HG03575 (cell line): ENCODE data around the gene HSDL2.

ENCODE experiments used
- ATAC-seq: cut with Tn5 transposase; IDR thresholded peaks from one replicate; pipeline ENCODE4 v1.9.1; 2021; ENCODE audit not compliant: unreplicated experiment, insufficient number of reproducible peaks, low FRiP score; ENCODE audit errors: extremely low read depth

The HSDL2 gene

DNA sequence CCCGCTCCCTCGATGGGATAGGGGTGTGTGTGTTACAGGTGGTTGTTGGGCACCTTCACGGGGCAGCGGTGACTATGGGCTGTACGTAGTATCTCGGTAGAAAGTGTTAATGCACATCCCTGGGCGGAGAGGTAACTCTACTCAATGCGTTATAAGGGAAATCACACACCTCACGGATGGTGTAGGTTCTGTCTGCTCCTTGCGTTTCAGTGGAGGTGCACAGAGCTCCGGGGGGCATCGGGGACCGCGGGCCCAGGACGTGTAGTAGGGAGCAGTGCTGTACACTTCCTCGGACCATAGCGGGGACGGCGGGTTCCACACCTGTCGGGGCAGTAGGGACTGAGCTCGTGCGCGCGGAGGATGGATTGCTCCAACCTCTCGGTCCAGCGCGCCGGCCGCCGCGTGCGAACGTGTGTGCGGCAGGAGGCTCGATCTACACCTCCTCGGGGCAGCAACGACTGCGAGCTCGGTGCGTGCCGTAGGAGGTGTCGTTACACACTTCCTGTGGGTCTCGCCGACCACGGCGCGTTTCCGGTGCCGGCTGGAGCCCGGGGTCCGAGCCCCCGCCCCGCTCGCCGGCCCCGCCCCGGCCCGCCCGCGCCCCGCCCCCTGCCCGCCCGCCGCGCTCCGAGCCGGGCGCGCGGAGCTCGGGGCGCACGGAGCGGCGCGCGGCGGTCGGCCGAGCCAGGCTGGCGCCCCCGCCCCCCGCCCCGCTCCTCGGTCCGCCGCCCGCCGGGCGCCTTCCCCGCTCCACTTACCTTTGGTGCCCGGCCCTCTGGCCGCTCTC lies 106.5 kb downstream of the HSDL2 start, which contains the start of gene KIAA1958:
KIAA1958 (plus strand) TSS at position 607 of the 787 bp plus-strand sequence. CDS start 87,254 bp downstream, outside the sequence.
- peak; percentile 52 for ATAC-seq

DNA sequence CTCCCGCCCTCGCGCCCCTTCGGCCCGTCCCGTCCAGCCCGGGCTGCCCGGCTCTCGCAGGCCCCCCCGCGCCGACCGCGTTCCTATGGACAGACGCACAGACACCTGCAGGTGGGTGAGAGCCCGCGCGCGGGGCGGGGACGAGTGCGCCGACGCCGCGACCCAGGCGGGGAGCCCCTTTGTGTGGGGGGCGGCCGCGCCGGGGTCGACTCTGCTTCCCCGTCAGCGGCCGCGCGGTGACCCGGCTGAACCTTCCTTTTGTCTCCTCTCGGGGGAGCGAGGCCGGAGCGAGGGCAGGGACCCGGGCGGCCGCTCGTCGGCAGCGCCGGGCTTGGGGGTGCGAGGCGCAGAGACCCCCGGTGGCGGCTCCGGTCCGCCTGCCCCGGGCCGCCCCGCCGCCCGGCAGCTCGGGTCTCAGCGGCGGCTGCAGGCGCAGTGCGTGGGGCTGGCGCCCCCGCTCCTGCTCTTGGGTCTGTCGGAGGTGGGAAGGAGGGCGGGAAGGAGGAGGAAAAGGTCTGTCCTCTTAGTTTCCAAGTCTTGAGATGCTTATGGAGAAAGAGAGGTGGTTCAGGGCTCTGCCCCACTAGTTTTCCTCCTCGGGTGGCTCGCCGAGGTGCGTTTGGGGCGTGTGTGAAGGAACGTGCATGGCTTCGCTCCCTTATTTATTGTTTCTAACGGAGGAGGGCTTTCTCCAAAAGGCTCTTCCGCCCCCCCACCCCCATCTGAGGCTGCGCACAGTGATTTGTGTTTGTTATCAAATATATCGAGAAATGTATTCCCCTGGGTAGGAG lies 107.3 kb downstream of the HSDL2 start:
- peak; percentile 29 for ATAC-seq

- ATAC-seq: no peak
Measured at GRCh38 chr9:112487799-112488340, 108.0 kb downstream of the HSDL2 start.

- no peak for ATAC-seq
Measured at GRCh38 chr9:112489039-112489546, 109.2 kb downstream of the HSDL2 start.

- ATAC-seq: no peak
Measured at GRCh38 chr9:112489876-112490666, 110.2 kb downstream of the HSDL2 start.

GRCh38 chr9:112493393-112494137 lies 113.7 kb downstream of the HSDL2 start:
- ATAC-seq: no peak

DNA sequence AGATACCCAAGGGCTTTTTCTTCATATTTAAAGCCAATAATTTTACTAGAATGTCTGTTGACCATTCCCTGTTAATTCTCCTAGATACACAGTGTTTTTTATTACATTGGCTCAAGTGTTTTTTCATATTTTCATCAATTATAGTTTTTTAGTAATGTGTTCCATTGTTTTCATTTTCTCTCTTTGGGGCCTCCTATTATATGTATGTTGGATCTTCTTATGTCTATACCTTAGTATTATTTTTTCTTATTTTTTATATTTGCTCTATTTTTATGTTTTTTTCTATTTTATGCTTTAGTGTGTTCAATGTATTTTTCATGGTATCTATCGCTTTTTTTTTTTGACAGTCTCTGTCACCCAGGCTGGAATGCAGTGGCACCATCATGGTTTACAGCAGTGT lies 114.2 kb downstream of the HSDL2 start:
- ATAC-seq: no peak

- ATAC-seq: no peak
Measured at GRCh38 chr9:112495614-112496013, 115.7 kb downstream of the HSDL2 start.

DNA sequence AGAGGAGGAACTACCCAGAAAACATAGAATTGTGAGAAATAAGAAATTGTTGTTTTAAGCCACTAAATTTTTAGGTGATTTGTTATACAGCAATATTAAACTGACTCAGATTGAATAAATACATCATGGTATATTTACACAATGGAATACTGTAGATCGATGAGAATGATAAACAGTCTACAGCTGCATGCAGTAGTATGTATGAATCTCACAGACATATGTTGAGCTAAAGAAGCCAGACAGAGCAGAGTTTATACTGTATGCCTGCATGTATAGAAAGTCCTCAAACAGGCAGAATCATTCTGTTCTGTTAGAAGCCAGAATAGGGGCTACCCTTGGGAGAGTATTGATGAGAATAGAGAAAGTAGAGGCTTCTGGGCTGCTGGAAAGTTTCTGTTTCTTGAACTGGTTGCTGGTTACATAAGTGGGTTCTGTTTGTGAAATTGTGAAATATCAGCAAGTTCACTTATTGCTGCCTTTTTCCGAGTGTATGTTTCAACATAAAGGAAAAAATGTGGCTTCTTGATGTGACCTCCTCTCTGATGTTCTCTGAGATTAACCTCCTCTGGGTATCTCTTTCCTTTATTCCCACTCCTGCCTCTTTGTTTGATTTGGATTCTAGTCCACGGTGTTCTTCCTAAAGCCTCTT lies 116.3 kb downstream of the HSDL2 start:
- no peak for ATAC-seq

DNA sequence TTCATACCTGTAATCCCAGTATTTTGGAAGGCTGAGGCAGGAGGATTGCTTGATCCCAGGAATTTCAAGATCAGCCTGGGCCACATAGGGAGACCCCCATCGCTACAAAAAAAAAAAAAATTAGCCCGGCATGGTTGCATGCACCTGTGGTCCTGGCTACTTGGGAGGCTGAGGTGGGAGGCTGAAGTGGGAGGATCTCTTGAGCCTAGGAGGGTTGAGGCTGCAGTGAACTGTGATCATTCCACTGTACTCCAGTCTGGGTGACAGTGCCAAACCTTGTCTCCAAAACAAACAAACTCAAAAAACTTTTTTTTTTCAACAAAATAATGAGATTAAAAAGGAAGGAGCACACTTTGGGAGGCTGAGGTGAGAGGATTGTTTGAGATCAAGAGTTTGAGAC lies 120.9 kb downstream of the HSDL2 start:
- no peak for ATAC-seq

GRCh38 chr9:112501287-112501686 lies 121.4 kb downstream of the HSDL2 start:
- no peak for ATAC-seq

DNA sequence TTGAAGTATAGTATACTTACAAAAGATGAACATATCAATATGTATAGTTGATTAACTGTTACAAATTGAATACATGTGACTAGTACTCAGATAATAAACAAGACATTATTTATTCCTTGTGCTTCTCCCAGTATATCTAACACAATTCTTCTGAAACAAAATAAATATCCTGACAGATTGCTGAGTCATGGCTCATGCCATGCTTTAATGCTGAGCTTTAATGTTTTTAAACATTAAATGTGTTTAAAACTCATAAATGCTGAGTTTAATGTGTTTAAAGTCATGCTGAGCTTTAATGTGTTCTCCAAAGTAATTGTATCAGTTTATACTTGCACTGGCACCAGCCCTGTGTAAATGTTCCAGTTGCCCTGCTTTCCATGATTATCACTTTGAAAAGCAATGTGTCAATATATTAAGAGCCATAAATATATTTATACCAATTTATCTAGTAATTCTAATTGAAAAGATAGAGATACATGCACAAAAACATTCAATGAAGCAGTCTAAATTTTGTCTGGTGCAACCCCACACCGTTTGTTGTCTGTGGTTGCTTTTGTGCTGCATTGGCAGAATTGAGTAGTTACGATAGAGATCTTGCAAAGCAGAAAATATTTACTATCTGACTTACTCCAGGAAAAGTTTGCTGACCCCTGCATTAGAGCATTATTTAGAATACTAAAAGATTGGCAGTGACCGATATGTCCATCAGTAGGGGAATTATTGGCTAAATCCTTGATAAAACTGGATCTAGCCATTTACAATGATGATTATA lies 122.5 kb downstream of the HSDL2 start:
- ATAC-seq: no peak

DNA sequence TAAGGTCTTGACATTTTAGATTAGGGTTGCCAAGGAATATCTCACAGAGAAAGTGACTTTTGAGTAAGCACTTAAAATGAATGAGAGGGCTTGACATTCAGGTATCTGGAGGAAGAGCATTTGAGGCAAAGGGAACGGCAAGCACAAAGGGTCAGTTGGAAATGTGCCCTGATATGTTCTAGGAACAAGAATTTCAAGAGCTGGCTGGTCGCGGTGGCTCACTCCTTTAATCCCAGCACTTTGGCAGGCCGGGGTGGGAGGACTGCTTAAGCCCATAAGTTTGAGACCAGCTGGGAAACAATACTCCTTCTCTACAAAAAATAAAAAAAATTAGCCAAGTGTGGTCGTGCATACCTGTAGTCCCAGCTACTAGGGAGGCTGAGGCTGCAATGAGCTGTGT lies 123.3 kb downstream of the HSDL2 start:
- ATAC-seq: no peak

DNA sequence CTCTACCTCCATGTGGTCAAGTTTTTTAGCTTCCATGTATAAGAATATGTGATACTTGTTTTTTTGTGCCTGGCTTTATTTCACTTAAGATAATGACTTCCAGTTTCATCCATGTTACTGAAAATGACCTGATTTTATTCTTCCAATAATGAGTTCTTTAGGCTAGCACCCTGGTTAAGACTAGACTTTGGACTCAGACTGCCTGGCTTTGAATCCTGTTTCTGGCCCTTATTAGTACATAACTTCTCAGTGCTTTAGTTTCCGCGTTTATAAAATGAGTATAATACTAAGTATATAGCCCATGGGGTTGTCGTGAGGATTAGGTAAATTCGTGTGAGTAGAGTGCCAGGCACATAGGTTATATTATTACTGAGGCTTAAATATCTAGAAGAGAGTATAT lies 125.2 kb downstream of the HSDL2 start:
- ATAC-seq: no peak

GRCh38 chr9:112505607-112506006 lies 125.7 kb downstream of the HSDL2 start:
- no peak for ATAC-seq

GRCh38 chr9:112506571-112506970 lies 126.7 kb downstream of the HSDL2 start:
- ATAC-seq: no peak

DNA sequence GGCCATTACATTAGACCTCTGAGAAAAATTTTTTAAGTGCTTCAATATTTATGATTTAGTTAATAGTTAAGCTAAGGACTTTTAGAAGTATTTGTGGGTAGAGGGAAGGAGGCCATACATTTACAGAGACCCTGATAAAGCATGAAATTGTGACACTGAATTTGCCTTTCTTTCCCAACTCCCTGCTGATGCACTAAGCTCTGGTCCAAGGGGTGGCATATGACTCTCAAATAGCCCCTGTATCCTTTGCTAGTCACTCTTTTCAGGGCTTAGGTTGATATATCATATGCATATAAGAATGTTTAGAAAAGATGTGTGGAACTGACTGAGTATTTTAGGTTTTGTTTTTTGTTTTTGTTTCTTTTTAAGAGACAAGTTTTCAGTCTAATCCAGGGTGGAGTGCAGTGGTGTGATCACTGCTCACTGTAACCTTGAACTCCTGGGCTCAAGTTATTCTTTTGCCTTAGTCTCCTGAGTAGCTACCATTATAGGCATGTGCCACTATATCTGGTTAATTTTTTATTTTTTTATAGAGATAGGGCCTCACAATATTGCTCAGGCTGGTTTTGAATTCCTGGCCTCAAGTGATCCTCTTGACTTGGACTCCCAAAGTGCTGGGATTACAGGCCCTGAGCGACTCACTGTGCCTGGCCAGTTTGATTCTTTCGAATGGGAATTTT lies 127.2 kb downstream of the HSDL2 start:
- no peak for ATAC-seq
